Lower leg skin (tissue), 4 donors: ENCODE measurements around the gene IPO13. TPM values are rescaled to one million over a fixed set of nuclear protein-coding genes. Genes with fewer than 3 reads are reported as not detected.
A peak's percentile ranks its signal among the peaks of the same experiment; 100 is the strongest.

Experiments
- DNase-seq, 2 donors: peaks; one replicate each; pipeline ENCODE4 v3.0.0-alpha.2; 2019; ENCODE audit warnings: low spot score in 2 of 2
- H3K4me3 ChIP-seq: fragments of 200-600 bp; sonication (generic); 2 replicates; pipeline ENCODE4 v1.5.1; 2017; ENCODE audit warnings: mild to moderate bottlenecking, low read depth; ENCODE audit not compliant: poor library complexity, severe bottlenecking
- CTCF ChIP-seq, 3 donors: fragments of 450-650 bp; IDR thresholded peaks; one replicate each; pipeline ENCODE4 v1.5.1; 2016; ENCODE audit warnings: antibody characterized with exemption in 3 of 3, mild to moderate bottlenecking in 3 of 3, moderate library complexity in 2 of 3
- POLR2A ChIP-seq, 2 donors: fragments of 450-650 bp; IDR thresholded peaks; one replicate each; pipeline ENCODE4 v1.6.1; 2016 to 2017; ENCODE audit warnings: antibody characterized with exemption in 2 of 2, mild to moderate bottlenecking in 1 of 2, moderate library complexity in 1 of 2
- WGBS, 2 donors: methylation state at CpG; one replicate each; pipeline ENCODE4 v1.1.5; 2018; 5-methylcytosine and 5-hydroxymethylcytosine counted together
- intact Hi-C: fragments of 100-400 bp; cut with DNase I; formaldehyde crosslinking; loops from one replicate; pipeline ENCODE4 v1.15.0; 2023; ENCODE audit warnings: low total_unique reads
- total RNA-seq, 4 donors: library from RNA; depleted of rRNA; stranded (reverse); fragments of >200 nt; gene quantifications; one replicate each; pipeline ENCODE4 v1.1.0, GENCODE V29; 2016

The IPO13 gene
- total RNA-seq, result 10 to 100 TPM; 14.6 to 24.1 (median 18.2) TPM

GRCh38 chr1:43946236-43947060 lies at the start of gene IPO13:
IPO13 (plus strand) TSS chr1:43946950; CDS start chr1:43947601, 651 bp downstream.
- 0 to 1% methylated on average over 53 to 61 of the region's 74 CpGs for WGBS, 2 donors
- no peak for TF ChIP-seq CTCF (IDR thresholded peaks at IDR 0.05)
- no peak for TF ChIP-seq POLR2A (IDR thresholded peaks at IDR 0.05)
- intact Hi-C loops, result no loop called here
- peak; percentile 93 to 99 for DNase-seq
- peak within 1 kb of the TSS; percentile 74 for H3K4me3 ChIP-seq

GRCh38 chr1:43898981-43899380 lies 47.8 kb upstream of the IPO13 start:
- 97 to 98% methylated on average over 12 of the region's 12 CpGs for WGBS, 2 donors
- DNase-seq, result no peak
- H3K4me3 ChIP-seq, result no peak overlapping the region
- intact Hi-C loops, result no loop called here
- TF ChIP-seq POLR2A (IDR thresholded peaks at IDR 0.05) (no peak), CTCF (IDR thresholded peaks at IDR 0.05) (no peak)

- DNase-seq, result no peak
- 87 to 93% methylated on average over 3 of the region's 3 CpGs for WGBS, 2 donors
- no peak for TF ChIP-seq CTCF (IDR thresholded peaks at IDR 0.05)
- no peak for TF ChIP-seq POLR2A (IDR thresholded peaks at IDR 0.05)
- no peak overlapping the region for H3K4me3 ChIP-seq
- intact Hi-C loops, result no loop called here
Measured at GRCh38 chr1:43900386-43900785, 46.4 kb upstream of the IPO13 start.

- intact Hi-C loops, result no loop called here
- no peak overlapping the region for H3K4me3 ChIP-seq
- DNase-seq, result no peak
- 52 to 66% methylated on average over 7 of the region's 7 CpGs for WGBS, 2 donors
- no peak for TF ChIP-seq CTCF (IDR thresholded peaks at IDR 0.05)
- TF ChIP-seq POLR2A (IDR thresholded peaks at IDR 0.05), result no peak
Measured at GRCh38 chr1:43901196-43901961, 45.4 kb upstream of the IPO13 start.

GRCh38 chr1:43902058-43902831 lies 44.5 kb upstream of the IPO13 start:
- TF ChIP-seq CTCF (IDR thresholded peaks at IDR 0.05), result no peak
- TF ChIP-seq POLR2A (IDR thresholded peaks at IDR 0.05), result no peak
- no peak for DNase-seq
- intact Hi-C loops, result no loop called here
- 69 to 83% methylated on average over 4 of the region's 4 CpGs for WGBS, 2 donors
- no peak overlapping the region for H3K4me3 ChIP-seq
